ENCODE results near the gene NCOR1.

DNA sequence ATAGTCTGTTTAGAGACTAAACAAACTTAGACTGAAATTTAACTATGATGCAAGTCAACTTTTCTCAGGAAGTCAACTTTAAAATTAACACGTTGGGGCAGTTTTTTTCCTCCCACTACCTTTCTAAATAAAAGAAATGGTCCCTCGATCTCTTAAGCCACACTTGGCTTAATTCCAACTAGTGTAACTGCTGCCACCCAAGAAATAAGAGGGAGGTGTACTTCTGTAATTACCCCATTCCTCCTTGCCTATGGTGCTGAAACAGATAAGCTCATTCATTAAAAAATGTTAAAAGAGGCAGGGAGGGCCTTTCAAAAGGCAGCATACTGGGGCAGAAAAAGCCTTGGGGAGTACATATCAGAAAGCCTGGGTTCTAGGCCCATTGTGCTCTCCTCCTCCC is 59.8 kb downstream of the NCOR1 start:
- TF ChIP-seq FOXM1 (IDR thresholded peaks at IDR 0.05; ENCODE audit: low read depth) (no peak), POLR2AphosphoS5 (IDR thresholded peaks at IDR 0.05; ENCODE audit: low read depth, low read length) (no peak)
- TF ChIP-seq, protein P1, sequence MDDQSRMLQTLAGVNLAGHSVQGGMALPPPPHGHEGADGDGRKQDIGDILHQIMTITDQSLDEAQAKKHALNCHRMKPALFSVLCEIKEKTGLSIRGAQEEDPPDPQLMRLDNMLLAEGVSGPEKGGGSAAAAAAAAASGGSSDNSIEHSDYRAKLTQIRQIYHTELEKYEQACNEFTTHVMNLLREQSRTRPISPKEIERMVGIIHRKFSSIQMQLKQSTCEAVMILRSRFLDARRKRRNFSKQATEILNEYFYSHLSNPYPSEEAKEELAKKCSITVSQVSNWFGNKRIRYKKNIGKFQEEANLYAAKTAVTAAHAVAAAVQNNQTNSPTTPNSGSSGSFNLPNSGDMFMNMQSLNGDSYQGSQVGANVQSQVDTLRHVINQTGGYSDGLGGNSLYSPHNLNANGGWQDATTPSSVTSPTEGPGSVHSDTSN (IDR thresholded peaks at IDR 0.05) = no peak
- TF ChIP-seq, protein P2, sequence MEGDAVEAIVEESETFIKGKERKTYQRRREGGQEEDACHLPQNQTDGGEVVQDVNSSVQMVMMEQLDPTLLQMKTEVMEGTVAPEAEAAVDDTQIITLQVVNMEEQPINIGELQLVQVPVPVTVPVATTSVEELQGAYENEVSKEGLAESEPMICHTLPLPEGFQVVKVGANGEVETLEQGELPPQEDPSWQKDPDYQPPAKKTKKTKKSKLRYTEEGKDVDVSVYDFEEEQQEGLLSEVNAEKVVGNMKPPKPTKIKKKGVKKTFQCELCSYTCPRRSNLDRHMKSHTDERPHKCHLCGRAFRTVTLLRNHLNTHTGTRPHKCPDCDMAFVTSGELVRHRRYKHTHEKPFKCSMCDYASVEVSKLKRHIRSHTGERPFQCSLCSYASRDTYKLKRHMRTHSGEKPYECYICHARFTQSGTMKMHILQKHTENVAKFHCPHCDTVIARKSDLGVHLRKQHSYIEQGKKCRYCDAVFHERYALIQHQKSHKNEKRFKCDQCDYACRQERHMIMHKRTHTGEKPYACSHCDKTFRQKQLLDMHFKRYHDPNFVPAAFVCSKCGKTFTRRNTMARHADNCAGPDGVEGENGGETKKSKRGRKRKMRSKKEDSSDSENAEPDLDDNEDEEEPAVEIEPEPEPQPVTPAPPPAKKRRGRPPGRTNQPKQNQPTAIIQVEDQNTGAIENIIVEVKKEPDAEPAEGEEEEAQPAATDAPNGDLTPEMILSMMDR (IDR thresholded peaks at IDR 0.05) = no peak
